Measurements from ENCODE around the gene ADARB2.
"Not testable (repeated sequence)": the region's sequence is repeated elsewhere in the genome, so short reads cannot be mapped to it uniquely, and the experiment has no call there.

The ADARB2 gene

GRCh38 chr10:1159131-1160061 is 577.9 kb downstream of the ADARB2 start:
- no peak for DNase-seq (ENCODE audit: extremely low spot score)
- ChIA-PET POLR2A (interaction anchor here (0.6 kb wide), 1 partner anchor 106 kb away, joined by 3 read pairs; no protein-coding TSS in a partner anchor), CTCF (interaction anchor here (0.7 kb wide), 1 partner anchor 571 kb away, joined by 9 read pairs; no protein-coding TSS in a partner anchor)
- TF ChIP-seq ELF4 (IDR thresholded peaks at IDR 0.05) (no peak), TARDBP (IDR thresholded peaks at IDR 0.05) (no peak), FOXK2 (IDR thresholded peaks at IDR 0.05) (no peak), FOXA1 (IDR thresholded peaks at IDR 0.05) (no peak), HDGF (IDR thresholded peaks at IDR 0.05; ENCODE audit: borderline replicate concordance) (no peak), L3MBTL2 (conservative IDR thresholded peaks at IDR 0.05) (no peak)

DNA sequence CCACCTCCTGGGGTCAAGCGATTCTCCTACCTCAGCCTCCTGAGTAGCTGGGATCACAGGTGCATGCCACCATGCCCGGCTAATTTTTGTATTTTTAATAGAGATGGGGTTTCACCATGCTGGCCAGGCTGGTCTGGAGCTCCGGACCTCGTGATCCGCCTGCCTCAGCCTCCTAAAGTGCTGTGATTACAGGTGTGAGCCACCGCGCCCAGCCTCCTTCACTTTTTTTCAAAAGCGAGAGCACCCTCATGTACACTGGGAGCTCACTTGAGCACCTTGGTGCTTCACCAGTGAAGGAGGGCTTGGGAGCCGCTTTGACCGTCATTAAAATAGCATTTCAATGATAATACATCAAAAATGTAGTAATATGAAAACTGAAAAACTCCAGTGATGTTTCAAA is 578.8 kb downstream of the ADARB2 start:
- POLR2A ChIA-PET; CTCF ChIA-PET; DNase-seq (ENCODE audit: extremely low spot score): not testable (repeated sequence)

DNA sequence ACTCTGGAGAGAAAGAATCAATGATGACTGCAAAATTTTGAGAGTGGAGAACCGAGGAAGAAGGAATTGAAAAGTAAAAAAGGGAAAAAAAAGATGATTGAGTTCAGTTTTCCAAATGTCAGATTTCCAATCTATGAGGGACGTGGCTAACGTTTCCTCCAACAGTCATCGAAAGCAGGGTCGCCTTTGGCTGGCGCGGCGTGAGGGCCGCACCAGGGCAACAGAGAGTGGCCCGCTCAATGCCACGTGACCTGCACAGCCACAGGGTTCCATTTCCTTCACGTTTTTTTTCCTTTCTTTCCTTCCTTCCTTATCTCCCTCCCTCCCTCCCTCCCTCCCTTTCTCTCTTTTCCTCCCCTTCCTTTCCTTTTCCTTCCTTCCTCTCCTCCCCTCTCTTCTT is 579.3 kb downstream of the ADARB2 start:
- ChIA-PET POLR2A (no interaction called here), CTCF (no interaction called here)
- DNase-seq (ENCODE audit: extremely low spot score), result no peak
- TF ChIP-seq TARDBP (IDR thresholded peaks at IDR 0.05), result no peak
- TF ChIP-seq ELF4 (IDR thresholded peaks at IDR 0.05), result no peak
- no peak for TF ChIP-seq FOXK2 (IDR thresholded peaks at IDR 0.05)
- TF ChIP-seq PKNOX1 (IDR thresholded peaks at IDR 0.05), result no peak
- no peak for TF ChIP-seq LEF1 (IDR thresholded peaks at IDR 0.05; ENCODE audit: borderline replicate concordance)
- no peak for TF ChIP-seq HDGF (IDR thresholded peaks at IDR 0.05; ENCODE audit: borderline replicate concordance)
- TF ChIP-seq FOXA1 (IDR thresholded peaks at IDR 0.05), result no peak
- TF ChIP-seq SUZ12 (IDR thresholded peaks at IDR 0.05), result no peak
- no peak for TF ChIP-seq ARNT (IDR thresholded peaks at IDR 0.05)
- no peak for TF ChIP-seq CTBP1 (IDR thresholded peaks at IDR 0.05; ENCODE audit: borderline replicate concordance)
- TF ChIP-seq SP1 (IDR thresholded peaks at IDR 0.05), result no peak
- TF ChIP-seq L3MBTL2 (conservative IDR thresholded peaks at IDR 0.05), result no peak
- no peak for TF ChIP-seq ZNF384 (IDR thresholded peaks at IDR 0.05)
- no peak for TF ChIP-seq FOXM1 (IDR thresholded peaks at IDR 0.05; ENCODE audit: borderline replicate concordance)
- no peak for TF ChIP-seq BHLHE40 (IDR thresholded peaks at IDR 0.05; ENCODE audit: borderline replicate concordance)

DNA sequence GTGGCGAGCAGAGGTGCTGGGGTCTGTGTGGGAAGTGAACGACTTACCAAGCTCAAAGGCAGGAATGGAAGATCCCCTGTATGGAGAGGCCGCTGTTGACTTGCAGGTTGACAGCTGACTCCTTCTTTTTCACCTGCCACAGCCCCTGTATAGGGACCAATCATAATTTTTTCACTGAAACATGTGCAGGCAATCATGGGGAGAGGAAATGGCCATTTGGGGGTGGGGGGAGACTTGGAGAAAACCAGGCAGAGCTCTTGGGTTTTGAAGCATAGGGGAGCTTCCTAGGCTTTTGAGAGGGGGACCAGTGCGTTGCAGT is 579.8 kb downstream of the ADARB2 start:
- ChIA-PET CTCF (no interaction called here), POLR2A (no interaction called here)
- no peak for DNase-seq (ENCODE audit: extremely low spot score)
- no peak for TF ChIP-seq SP1 (IDR thresholded peaks at IDR 0.05)
- no peak for TF ChIP-seq BHLHE40 (IDR thresholded peaks at IDR 0.05; ENCODE audit: borderline replicate concordance)
- no peak for TF ChIP-seq FOXA1 (IDR thresholded peaks at IDR 0.05)
- no peak for TF ChIP-seq PKNOX1 (IDR thresholded peaks at IDR 0.05)
- no peak for TF ChIP-seq ZNF384 (IDR thresholded peaks at IDR 0.05)
- no peak for TF ChIP-seq NFRKB (IDR thresholded peaks at IDR 0.05)
- TF ChIP-seq CTBP1 (IDR thresholded peaks at IDR 0.05; ENCODE audit: borderline replicate concordance), result no peak
- TF ChIP-seq SUZ12 (IDR thresholded peaks at IDR 0.05), result no peak
- TF ChIP-seq ELF4 (IDR thresholded peaks at IDR 0.05), result no peak
- TF ChIP-seq TARDBP (IDR thresholded peaks at IDR 0.05), result no peak
- no peak for TF ChIP-seq FOXK2 (IDR thresholded peaks at IDR 0.05)
- no peak for TF ChIP-seq LEF1 (IDR thresholded peaks at IDR 0.05; ENCODE audit: borderline replicate concordance)
- TF ChIP-seq ARNT (IDR thresholded peaks at IDR 0.05), result no peak
- no peak for TF ChIP-seq HDGF (IDR thresholded peaks at IDR 0.05; ENCODE audit: borderline replicate concordance)
- no peak for TF ChIP-seq L3MBTL2 (conservative IDR thresholded peaks at IDR 0.05)
- no peak for TF ChIP-seq FOXM1 (IDR thresholded peaks at IDR 0.05; ENCODE audit: borderline replicate concordance)

DNA sequence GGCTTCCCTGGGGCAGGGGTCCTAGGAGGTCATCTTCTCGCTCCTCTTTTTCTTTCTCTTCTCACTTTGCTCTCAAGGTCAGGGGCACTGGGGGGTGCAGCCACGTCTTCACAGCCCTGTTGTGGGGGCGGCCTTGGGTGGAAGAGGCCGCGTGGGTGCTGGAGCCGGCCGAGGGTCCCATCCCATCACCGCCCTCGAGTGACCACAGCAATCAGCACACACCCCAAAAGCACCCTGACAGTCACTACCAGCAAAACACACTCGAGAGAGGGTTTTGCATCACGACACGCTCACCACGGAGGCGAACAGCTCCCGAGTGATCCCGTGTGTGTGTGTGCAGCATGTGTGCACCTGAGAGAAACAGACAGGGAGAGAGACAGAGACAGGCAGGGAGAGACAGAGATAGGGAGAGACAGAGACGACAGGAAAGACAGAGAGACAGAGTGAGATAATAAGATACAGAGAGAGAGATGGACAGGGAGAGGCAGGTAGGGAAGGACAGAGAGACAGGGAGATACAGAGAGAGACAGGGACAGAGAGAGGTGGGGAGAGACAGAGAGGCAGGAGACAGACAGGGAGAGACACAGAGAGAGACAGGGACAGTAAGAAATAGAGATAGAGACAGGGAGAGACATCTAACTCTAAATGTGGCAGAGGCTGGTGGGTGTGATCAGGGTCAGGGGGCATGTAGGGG is 580.3 kb downstream of the ADARB2 start:
- CTCF ChIA-PET, result no interaction called here
- POLR2A ChIA-PET, result no interaction called here
- TF ChIP-seq PKNOX1 (IDR thresholded peaks at IDR 0.05) (no peak), L3MBTL2 (conservative IDR thresholded peaks at IDR 0.05) (no peak), LEF1 (IDR thresholded peaks at IDR 0.05; ENCODE audit: borderline replicate concordance) (no peak), ELF4 (IDR thresholded peaks at IDR 0.05) (no peak), HDGF (IDR thresholded peaks at IDR 0.05; ENCODE audit: borderline replicate concordance) (no peak), TARDBP (IDR thresholded peaks at IDR 0.05) (no peak), ARNT (IDR thresholded peaks at IDR 0.05) (no peak), CTBP1 (IDR thresholded peaks at IDR 0.05; ENCODE audit: borderline replicate concordance) (no peak), ZNF384 (IDR thresholded peaks at IDR 0.05) (no peak), NFRKB (IDR thresholded peaks at IDR 0.05) (no peak), FOXK2 (IDR thresholded peaks at IDR 0.05) (no peak), FOXA1 (IDR thresholded peaks at IDR 0.05) (no peak)
- DNase-seq (ENCODE audit: extremely low spot score), result no peak

GRCh38 chr10:1156616-1156886 is 580.8 kb downstream of the ADARB2 start:
- DNase-seq (ENCODE audit: extremely low spot score), result no peak
- POLR2A ChIA-PET, result no interaction called here
- CTCF ChIA-PET, result no interaction called here
- no peak for TF ChIP-seq BHLHE40 (IDR thresholded peaks at IDR 0.05; ENCODE audit: borderline replicate concordance)
- TF ChIP-seq PKNOX1 (IDR thresholded peaks at IDR 0.05), result no peak
- TF ChIP-seq NFRKB (IDR thresholded peaks at IDR 0.05), result no peak
- no peak for TF ChIP-seq CTBP1 (IDR thresholded peaks at IDR 0.05; ENCODE audit: borderline replicate concordance)
- TF ChIP-seq SUZ12 (IDR thresholded peaks at IDR 0.05), result no peak
- TF ChIP-seq ZNF384 (IDR thresholded peaks at IDR 0.05), result no peak
- no peak for TF ChIP-seq ARNT (IDR thresholded peaks at IDR 0.05)
- no peak for TF ChIP-seq TARDBP (IDR thresholded peaks at IDR 0.05)
- TF ChIP-seq SP1 (IDR thresholded peaks at IDR 0.05), result no peak

Measured in HEK293T (cell line).